ENCODE results near the gene USF3.

- TF ChIP-seq CTCF (IDR thresholded peaks at IDR 0.05), result no peak
- TF ChIP-seq POLR2A (IDR thresholded peaks at IDR 0.05), result no peak
These were observed 18.7 kb downstream of the USF3 start for GRCh38 chr3:113677737-113678136.

Measured in uterus (tissue), 2 donors.